Right cardiac atrium (tissue), 5 donors: ENCODE data around the gene NTRK1. TPM values are rescaled to one million over a fixed set of nuclear protein-coding genes. Genes with fewer than 3 reads are reported as not detected.

Experiments used
- ATAC-seq, 2 donors: fragments of 200-7000 bp; cut with Tn5 transposase; one replicate each; pipeline versions ENCODE4 v1.8.0 to v1.9.1; 2020; ENCODE audit warnings: moderate library complexity in 2 of 2, mild to moderate bottlenecking in 1 of 2
- DNase-seq, 3 donors: peaks; one replicate each; pipeline ENCODE4 v3.0.0-alpha.2; 2020
- H3K27ac ChIP-seq: one replicate; pipeline ENCODE4 v1.5.1; 2013; ENCODE audit warnings: mild to moderate bottlenecking, low read length, control low read depth, moderate library complexity
- H3K27me3 ChIP-seq: one replicate; pipeline ENCODE4 v1.6.1; 2013; ENCODE audit not compliant: control insufficient read depth, insufficient read depth
- H3K4me1 ChIP-seq: one replicate; pipeline ENCODE4 v1.6.1; 2013; ENCODE audit warnings: low read length; ENCODE audit not compliant: control insufficient read depth, insufficient read depth
- H3K4me3 ChIP-seq: one replicate; pipeline ENCODE4 v1.5.1; 2013; ENCODE audit warnings: low read length, control low read depth
- H3K9me3 ChIP-seq: one replicate; pipeline ENCODE4 v1.6.1; 2013; ENCODE audit warnings: low read length; ENCODE audit not compliant: control insufficient read depth
- WGBS: extraction: QIAGEN DNeasy Blood & Tissue Kit; methylation state at CpG from one replicate; pipeline ENCODE4 v1.1.7; 2013; 5-methylcytosine and 5-hydroxymethylcytosine counted together
- intact Hi-C, 4 donors: fragments of 100-400 bp; cut with DNase I; formaldehyde crosslinking; loops; one replicate each; pipeline versions ENCODE4 v1.11.0 to v1.14.0; 2022 to 2023
- polyA plus RNA-seq: library from polyadenylated mRNA; stranded (reverse); fragments of 200-250 nt; gene quantifications from one replicate; pipeline ENCODE4 v1.2.3, GENCODE V29; 2013
- total RNA-seq, 4 donors: library from RNA; stranded (reverse); fragmentation: NEBNext Ultra II Directional; extraction: Animal tissue kit (Norgen Biotek cat#: 25700); gene quantifications; one replicate each; pipeline ENCODE4 v1.2.1, GENCODE V29; 2021
- donor health status: healthy with polysubstance abuse.
- donor health status: DM: no; HTN: yes; CAD: no.
- donor health status: DM: no; HTN: no; CAD: no.
- donor health status: DM: no; HTN: yes; CAD: no; lungs with severe emphysema.
- donor health status: DM: yes; HTN: yes; CAD: no.

NTRK1 gene
- total and polyA plus RNA-seq, 5 donors, result 1.1 to 4.2 (median 1.5) TPM

DNA sequence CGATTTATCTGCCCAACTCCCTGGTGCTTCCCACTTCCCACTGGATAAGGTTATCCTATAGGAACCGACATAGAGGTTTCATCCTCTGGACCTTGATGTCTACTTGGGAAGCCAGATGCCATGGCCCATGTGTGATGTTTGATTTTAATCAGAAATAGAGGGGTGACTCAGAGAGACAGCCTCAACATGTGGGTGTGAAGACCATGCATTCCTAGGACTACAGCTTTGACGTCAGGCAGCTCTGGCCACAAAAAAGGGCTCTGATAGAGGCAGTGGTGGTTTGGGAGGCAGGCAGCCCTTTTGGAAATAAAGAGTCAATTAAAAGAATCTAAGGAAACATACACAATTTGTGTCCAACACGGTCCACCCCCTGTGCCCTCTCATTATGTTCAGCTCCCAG is 38.9 kb upstream of the NTRK1 start:
- DNase-seq (no peak), ATAC-seq (no peak)
- Histone ChIP-seq H3K27me3 (no peaks in the 10 kb centered on the region), H3K4me1 (no peaks in the 10 kb centered on the region), H3K27ac (no peak overlapping the region), H3K4me3 (no peak overlapping the region), H3K9me3 (no peaks in the 10 kb centered on the region)
- WGBS, result 64% methylated on average over 4 of the region's 4 CpGs
- intact Hi-C loops, result no loop called here

DNA sequence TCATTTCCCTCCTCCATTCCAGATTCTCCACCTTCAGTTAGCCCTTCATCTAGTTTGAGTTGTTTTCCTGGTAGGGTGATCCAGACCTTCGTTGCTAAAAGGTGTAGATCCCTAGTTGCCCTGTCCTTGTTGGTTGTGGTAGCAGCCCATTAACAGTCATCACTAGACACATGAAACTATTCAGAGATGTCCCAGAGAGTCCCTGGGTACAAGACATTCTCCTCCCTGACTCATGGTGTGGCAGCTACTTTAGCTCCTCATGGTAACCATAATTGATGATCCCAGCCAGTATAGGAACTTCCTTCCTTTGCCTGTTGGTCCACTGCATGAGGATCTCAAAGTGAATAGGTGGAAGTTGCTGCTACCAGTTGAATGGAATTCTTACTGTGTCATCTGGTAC is 38.0 kb upstream of the NTRK1 start:
- DNase-seq, result no peak
- no peak overlapping the region for H3K4me3 ChIP-seq
- H3K27ac ChIP-seq, result no peak overlapping the region
- no peaks in the 10 kb centered on the region for H3K4me1 ChIP-seq
- H3K27me3 ChIP-seq, result no peaks in the 10 kb centered on the region
- ATAC-seq, result no peak
- H3K9me3 ChIP-seq, result no peaks in the 10 kb centered on the region
- intact Hi-C loops, result no loop called here
- 84% methylated on average over 1 of the region's 1 CpG for WGBS

GRCh38 chr1:156823210-156823790 is 37.4 kb upstream of the NTRK1 start:
- intact Hi-C loops, result no loop called here
- no peak for DNase-seq
- Histone ChIP-seq H3K9me3 (no peaks in the 10 kb centered on the region), H3K4me1 (no peaks in the 10 kb centered on the region), H3K4me3 (no peak overlapping the region), H3K27ac (no peak overlapping the region), H3K27me3 (no peaks in the 10 kb centered on the region)
- 89% methylated on average over 5 of the region's 5 CpGs for WGBS
- ATAC-seq, result no peak

- no peak overlapping the region for H3K4me3 ChIP-seq
- no peaks in the 10 kb centered on the region for H3K27me3 ChIP-seq
- 55% methylated on average over 1 of the region's 1 CpG for WGBS
- ATAC-seq, result no peak
- intact Hi-C loops, result no loop called here
- H3K4me1 ChIP-seq, result no peaks in the 10 kb centered on the region
- no peaks in the 10 kb centered on the region for H3K9me3 ChIP-seq
- H3K27ac ChIP-seq, result no peak overlapping the region
- no peak for DNase-seq
Observed at GRCh38 chr1:156826630-156827029, 34.0 kb upstream of the NTRK1 start.

- ATAC-seq (no peak), DNase-seq (no peak)
- Histone ChIP-seq H3K27me3 (no peaks in the 10 kb centered on the region), H3K27ac (no peak overlapping the region), H3K9me3 (no peaks in the 10 kb centered on the region), H3K4me1 (no peaks in the 10 kb centered on the region), H3K4me3 (no peak overlapping the region)
- intact Hi-C loops, result no loop called here
- 73% methylated on average over 18 of the region's 18 CpGs for WGBS
Observed at GRCh38 chr1:156828400-156829124, 32.1 kb upstream of the NTRK1 start.

DNA sequence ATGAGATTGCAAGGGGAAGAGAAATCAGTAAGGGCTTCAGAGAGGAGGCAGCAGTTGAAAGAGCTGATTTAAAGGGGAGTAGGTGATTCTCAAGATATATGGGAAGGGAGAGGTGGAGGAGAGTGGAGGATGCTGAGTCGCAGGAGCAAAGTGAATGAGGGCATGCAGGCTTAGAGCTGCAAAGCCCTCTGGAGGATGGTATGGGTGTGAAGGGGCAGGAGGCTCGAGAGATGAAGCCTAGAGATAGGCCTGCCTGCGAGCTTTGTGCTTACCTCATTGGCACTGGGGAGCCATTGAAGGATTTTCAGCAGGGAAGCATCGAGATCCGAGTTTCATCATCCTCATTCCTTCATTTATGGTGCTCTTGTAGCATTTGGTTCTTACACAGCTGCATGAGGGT is 28.2 kb upstream of the NTRK1 start:
- ATAC-seq, result no peak
- no peaks in the 10 kb centered on the region for H3K27me3 ChIP-seq
- no peak for DNase-seq
- H3K4me3 ChIP-seq, result no peak overlapping the region
- WGBS, result 66% methylated on average over 5 of the region's 5 CpGs
- no peaks in the 10 kb centered on the region for H3K4me1 ChIP-seq
- intact Hi-C loops, result no loop called here
- H3K9me3 ChIP-seq, result no peaks in the 10 kb centered on the region
- no peak overlapping the region for H3K27ac ChIP-seq

- H3K9me3 ChIP-seq, result no peaks in the 10 kb centered on the region
- 51% methylated on average over 2 of the region's 2 CpGs for WGBS
- ATAC-seq (no peak), DNase-seq (no peak)
- no peak overlapping the region for H3K4me3 ChIP-seq
- H3K27ac ChIP-seq, result no peak overlapping the region
- no peaks in the 10 kb centered on the region for H3K4me1 ChIP-seq
- H3K27me3 ChIP-seq, result no peaks in the 10 kb centered on the region
- intact Hi-C loops, result no loop called here
Observed at GRCh38 chr1:156833603-156834002, 27.1 kb upstream of the NTRK1 start.

DNA sequence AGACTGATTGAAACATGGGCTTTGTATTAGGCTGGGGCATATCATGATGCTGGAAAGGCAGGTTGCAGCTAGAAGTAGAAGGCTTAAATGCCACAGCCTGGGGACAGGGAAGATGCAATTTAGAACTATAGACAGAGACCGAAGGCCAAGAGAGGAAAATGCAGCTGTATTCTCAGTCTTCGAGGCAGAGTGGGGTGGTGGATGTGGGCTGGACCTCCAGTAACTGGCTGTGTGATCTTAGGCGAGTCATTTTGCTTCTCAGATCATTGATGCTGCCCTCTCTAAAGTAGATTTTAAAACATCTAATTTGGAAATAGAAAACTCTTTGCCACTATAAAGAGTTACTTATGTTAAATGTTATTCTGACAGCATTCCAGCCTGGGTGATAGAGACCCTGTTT is 26.3 kb upstream of the NTRK1 start:
- Histone ChIP-seq H3K27ac (no peak overlapping the region), H3K9me3 (no peaks in the 10 kb centered on the region), H3K4me3 (no peak overlapping the region), H3K27me3 (no peaks in the 10 kb centered on the region), H3K4me1 (no peaks in the 10 kb centered on the region)
- intact Hi-C loops, result no loop called here
- ATAC-seq (no peak), DNase-seq (no peak)
- 77% methylated on average over 3 of the region's 3 CpGs for WGBS

- no peaks in the 10 kb centered on the region for H3K4me1 ChIP-seq
- H3K9me3 ChIP-seq, result no peaks in the 10 kb centered on the region
- H3K27me3 ChIP-seq, result no peaks in the 10 kb centered on the region
- ATAC-seq (no peak), DNase-seq (no peak)
- H3K4me3 ChIP-seq, result no peak overlapping the region
- no peak overlapping the region for H3K27ac ChIP-seq
- intact Hi-C loops, result no loop called here
- 68% methylated on average over 5 of the region's 5 CpGs for WGBS
Observed at GRCh38 chr1:156836041-156836654, 24.5 kb upstream of the NTRK1 start.

DNA sequence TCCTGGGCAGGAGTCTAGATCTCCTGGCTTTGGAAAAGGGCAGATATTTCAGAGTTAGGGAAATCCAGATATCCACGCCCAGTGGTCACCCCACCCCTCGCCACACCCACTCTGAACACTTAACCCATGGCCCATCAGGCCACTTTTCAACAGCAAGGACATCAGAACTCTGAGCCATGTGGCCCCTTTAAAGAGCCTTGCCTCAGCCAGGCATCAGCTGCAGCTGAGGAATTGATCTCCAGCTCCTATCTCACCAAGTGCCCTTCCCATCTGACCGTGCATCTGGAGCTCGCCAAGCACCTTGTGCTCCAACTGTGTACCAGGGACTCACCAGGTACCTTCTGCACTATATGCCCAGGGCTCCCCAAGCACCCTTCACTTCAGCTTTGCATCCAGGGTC is 23.8 kb upstream of the NTRK1 start:
- intact Hi-C loops, result no loop called here
- Histone ChIP-seq H3K27me3 (no peaks in the 10 kb centered on the region), H3K4me1 (no peaks in the 10 kb centered on the region), H3K4me3 (no peak overlapping the region), H3K27ac (no peak overlapping the region), H3K9me3 (no peaks in the 10 kb centered on the region)
- DNase-seq, result no peak
- no peak for ATAC-seq
- WGBS, result 78% methylated on average over 4 of the region's 4 CpGs

DNA sequence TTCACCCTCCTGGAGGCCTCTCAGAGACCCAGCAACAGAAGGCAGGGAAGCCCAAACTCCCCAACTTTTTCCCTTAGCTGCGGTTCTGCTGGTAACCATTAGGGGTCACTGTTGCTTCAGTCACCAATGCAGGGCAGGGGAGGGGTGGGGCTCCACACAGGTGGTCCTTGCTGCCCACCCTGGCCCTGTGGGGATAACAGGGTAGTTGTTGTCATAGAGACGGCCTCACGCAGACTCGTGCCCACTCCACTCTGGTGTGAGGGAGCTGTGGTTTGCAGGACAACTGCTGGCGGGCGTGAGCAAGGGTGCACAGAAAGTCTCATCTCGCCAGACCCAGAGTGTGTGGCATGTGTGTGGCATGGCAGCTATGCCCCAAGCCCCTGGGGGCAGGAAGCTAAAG is 21.7 kb upstream of the NTRK1 start:
- no peak overlapping the region for H3K27ac ChIP-seq
- no peak for DNase-seq
- no peaks in the 10 kb centered on the region for H3K4me1 ChIP-seq
- 31% methylated on average over 7 of the region's 7 CpGs for WGBS
- ATAC-seq, result peak; percentile 32 to 37
- H3K27me3 ChIP-seq, result no peaks in the 10 kb centered on the region
- H3K4me3 ChIP-seq, result no peak overlapping the region
- no peaks in the 10 kb centered on the region for H3K9me3 ChIP-seq
- intact Hi-C loops, result loop anchor here in 1 of 4 donors (1.0 kb wide), 1 partner anchor 51 kb away; no protein-coding TSS in a partner anchor
